T-helper 1 cell (primary cell): Measurements from ENCODE around the gene C1QTNF5.
A peak's percentile ranks its signal among the peaks of the same experiment; 100 is the strongest.

Experiments used
- DNase-seq, 5 donors: peaks; one replicate each; pipeline ENCODE4 v3.0.0-alpha.2; 2012 to 2020

C1QTNF5 gene

DNA sequence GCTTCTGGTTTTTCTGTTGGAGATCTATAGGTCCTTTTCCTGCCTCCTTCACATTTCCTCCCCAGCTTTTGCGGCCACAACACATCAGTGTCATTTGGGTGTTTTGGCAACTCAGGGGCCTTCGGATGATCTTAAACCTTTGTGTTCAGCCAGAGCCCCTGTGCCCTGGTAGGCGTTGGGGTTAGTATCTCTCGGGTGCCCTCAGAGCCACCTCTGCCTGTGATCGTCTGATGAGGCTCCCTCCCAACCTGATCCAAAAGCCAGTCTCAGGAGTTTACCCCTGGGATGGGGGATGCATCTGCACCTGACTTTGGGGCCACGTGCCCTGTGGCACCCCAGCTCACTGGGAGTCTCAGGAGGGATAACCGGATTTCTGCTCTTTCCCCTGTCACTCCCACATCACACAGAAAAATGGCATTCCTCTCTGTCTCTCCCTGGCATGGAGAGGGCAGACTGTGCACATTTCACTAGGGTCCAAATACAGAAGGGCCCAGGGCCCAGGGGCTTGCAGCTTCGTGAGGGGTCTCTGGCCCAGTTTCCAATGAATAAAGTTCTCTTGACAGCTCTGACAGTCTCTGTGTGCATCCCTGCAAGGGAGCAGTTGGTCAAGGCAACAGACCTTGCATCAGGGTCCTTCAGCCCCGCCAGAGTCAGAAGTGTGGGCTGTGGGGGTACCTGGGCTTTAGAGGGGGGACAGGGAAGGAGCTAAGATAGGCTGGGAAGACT is 3.8 kb downstream of the C1QTNF5 start:
- DNase-seq: no peak

DNA sequence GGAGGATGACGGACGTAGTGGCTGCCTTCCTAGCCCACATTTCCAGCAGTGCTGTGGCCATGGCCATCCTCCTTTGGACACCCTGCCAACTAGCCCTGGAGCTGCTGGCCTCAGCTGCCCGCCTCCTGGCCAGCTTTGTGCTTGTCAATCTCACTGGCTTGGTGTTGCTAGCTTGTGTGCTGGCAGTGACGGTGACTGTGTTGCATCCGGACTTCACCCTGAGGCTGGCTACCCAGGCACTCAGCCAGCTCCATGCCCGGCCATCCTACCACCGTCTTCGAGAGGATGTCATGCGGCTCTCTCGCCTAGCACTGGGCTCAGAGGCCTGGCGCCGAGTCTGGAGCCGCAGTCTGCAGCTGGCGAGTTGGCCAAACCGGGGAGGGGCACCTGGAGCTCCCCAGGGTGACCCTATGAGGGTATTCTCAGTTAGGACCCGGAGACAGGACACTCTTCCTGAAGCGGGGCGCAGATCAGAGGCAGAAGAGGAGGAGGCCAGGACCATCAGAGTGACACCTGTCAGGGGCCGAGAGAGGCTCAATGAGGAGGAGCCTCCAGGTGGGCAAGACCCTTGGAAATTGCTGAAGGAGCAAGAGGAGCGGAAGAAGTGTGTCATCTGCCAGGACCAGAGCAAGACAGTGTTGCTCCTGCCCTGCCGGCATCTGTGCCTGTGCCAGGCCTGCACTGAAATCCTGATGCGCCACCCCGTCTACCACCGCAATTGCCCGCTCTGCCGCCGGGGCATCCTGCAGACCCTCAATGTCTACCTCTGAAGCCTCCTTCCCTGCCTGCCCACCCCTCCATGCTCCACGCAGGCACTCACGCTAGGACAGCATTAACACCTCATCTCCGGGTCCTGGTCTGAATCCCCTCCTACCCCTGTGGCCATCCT is 4.8 kb downstream of the C1QTNF5 start:
- no peak for DNase-seq

DNA sequence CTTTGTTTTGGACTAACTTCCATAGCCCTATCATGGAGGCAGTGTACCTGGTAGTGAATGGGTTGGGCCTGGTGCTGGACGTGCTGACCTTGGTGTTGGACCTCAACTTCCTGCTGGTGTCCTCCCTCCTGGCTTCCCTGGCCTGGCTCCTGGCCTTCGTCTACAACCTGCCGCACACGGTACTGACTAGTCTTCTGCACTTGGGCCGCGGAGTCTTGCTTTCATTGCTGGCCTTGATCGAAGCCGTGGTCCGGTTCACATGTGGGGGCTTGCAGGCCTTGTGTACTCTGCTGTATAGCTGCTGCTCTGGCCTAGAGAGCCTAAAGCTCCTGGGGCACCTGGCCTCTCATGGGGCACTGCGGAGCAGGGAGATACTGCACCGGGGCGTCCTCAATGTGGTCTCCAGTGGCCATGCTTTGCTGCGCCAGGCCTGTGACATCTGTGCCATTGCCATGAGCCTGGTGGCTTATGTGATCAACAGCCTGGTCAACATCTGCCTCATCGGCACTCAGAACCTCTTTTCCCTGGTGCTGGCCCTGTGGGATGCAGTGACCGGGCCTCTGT is 5.5 kb downstream of the C1QTNF5 start:
- no peak for DNase-seq

GRCh38 chr11:119334174-119334930 is 6.3 kb downstream of the C1QTNF5 start, which contains the start of gene RNF26:
RNF26 (plus strand) TSS chr11:119334527; CDS start chr11:119335123, 596 bp downstream.
- peak; percentile 85 to 97 (median 91) for DNase-seq

- DNase-seq: no peak
Observed at GRCh38 chr11:119332111-119332765, 8.4 kb downstream of the C1QTNF5 start.

DNA sequence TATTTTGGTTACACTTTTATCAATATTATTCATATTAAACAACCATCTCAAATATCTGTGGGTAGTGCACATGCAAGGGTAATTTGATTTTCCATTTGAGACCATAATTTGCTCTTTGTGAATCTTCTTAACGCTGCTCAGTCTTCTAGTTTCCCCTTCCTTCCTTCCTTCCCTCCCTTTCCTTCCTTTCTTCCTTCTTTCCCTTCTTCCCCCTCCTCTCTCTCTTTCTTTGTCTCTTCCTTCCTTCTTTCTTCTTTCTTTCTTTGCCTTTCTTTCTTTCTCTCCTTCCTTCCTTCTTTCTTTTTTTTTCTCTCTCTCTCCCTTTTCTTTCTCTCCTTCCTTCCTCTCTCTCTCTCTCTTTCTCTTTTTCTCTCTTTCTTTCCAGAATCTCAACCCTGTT is 10.4 kb downstream of the C1QTNF5 start:
- DNase-seq: no peak

GRCh38 chr11:119329320-119329719 is 11.4 kb downstream of the C1QTNF5 start:
- DNase-seq: no peak

DNA sequence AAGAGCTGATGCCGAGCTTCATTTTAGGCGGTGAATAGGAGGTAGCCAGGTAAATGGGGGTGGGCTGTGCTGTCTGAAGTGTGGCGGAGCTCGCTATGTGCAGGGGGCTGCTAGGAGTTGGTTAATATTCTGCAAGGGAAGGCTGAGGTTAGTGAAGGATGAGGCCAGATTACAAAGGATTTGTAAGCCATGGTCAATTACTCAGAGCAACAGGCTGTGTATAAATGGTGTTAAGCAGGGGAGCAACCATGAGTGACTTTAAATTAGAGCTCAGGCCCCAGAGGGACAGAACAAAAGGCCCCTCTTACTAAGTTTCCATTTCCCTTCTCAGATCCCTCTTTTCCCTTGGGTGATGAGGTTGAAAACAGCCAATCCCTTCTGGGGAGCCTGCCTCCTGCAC is 16.5 kb downstream of the C1QTNF5 start:
- no peak for DNase-seq

DNA sequence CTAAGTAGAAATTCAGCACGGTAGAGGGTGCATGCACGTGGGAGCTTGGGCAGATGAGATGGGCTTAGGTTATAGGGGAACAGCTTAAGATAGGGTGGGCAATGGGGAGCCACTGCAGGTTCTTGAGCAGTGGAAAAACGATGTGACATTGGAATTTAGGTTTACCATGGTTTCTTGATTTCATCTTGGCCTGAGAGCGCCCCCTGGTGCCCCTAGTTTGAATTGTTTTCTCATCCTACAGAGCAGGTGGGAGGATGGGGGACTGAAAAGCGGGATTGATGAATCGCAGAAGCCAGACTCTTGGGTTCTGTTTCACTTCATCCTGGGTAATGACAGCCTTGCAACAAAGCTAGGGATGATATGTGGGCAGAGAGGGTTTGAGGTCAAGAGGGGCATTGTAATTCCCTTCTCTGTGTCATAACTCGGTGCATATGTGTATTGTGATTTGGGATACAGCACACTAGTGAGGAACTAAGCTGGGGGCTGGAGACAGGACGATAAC is 17.1 kb downstream of the C1QTNF5 start:
- peak in 4 of 5 donors; percentile 59 to 79 (median 68) for DNase-seq

DNA sequence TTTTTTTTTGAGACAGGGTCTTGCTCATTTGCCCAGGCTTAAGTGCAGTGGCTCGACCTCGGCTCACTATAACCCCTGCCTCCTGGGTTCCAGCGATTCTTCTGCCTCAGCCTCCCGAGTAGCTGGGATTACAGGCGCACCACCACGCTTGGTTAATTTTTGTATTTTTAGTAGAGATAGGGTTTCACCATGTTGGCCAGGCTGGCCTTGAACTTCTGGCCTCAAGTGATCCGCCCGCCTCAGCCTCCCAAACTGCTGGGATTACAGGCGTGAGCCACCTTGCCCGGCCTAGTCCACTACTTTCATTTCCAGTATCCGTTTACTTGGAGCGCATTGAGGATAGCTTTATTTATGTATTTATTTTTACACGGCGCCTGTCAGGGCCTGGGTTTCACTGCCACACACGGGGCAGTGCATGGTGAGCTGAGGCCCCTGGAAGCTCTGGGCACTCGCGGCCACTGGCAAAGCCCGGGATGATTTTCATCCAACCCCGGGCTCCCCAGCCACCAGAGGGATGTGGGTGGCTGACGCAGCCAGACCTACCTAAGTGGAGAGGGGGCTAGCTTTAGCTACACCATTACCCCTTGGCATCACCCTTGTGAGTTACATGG is 17.7 kb downstream of the C1QTNF5 start:
- no peak for DNase-seq

- no peak for DNase-seq
Observed at GRCh38 chr11:119322360-119322739, 18.3 kb downstream of the C1QTNF5 start.

DNA sequence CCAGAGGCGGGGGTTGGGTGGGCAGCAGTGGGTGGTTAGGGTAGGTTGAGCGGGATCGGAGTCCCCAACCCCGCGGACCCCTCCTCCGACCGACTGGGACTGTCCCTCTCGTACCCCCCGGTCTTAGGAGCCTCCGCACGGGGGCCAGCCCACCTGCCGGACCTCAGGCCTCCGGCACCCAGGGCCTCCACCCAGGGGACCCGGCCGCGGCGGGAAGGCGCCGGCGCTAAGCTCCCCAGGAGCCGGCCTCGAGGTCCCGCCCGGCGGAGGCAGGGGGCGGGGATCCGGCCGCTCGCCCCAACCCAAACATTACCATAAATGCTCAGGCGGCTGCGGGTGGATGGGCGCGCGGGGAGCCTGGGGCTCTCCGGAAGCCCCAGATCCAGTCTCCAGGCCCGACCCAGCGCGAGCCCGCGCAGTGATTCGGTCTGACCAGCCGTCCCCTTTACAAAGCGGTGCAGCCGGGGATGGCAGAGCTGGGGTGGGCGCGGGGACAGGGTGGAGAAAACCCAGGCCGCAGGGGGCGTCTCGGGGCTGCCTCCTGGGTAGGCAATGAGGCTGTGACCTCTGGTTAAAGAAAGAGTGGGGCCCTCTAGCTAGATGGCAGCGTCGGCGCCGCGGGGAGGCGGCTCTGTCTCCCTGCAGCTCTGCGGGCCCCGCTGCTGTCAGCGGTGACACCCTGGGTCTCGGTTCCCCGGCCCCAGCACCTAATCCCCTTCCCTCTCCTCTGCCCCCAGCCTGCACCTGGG is 19.7 kb downstream of the C1QTNF5 start:
- DNase-seq: peak in 2 of 5 donors; percentile 31 to 79

- DNase-seq: no peak
Observed at GRCh38 chr11:119320240-119320775, 20.4 kb downstream of the C1QTNF5 start.

- no peak for DNase-seq
Observed at GRCh38 chr11:119319700-119320239, 20.9 kb downstream of the C1QTNF5 start.

- DNase-seq: no peak
Observed at GRCh38 chr11:119319136-119319699, 21.5 kb downstream of the C1QTNF5 start.

DNA sequence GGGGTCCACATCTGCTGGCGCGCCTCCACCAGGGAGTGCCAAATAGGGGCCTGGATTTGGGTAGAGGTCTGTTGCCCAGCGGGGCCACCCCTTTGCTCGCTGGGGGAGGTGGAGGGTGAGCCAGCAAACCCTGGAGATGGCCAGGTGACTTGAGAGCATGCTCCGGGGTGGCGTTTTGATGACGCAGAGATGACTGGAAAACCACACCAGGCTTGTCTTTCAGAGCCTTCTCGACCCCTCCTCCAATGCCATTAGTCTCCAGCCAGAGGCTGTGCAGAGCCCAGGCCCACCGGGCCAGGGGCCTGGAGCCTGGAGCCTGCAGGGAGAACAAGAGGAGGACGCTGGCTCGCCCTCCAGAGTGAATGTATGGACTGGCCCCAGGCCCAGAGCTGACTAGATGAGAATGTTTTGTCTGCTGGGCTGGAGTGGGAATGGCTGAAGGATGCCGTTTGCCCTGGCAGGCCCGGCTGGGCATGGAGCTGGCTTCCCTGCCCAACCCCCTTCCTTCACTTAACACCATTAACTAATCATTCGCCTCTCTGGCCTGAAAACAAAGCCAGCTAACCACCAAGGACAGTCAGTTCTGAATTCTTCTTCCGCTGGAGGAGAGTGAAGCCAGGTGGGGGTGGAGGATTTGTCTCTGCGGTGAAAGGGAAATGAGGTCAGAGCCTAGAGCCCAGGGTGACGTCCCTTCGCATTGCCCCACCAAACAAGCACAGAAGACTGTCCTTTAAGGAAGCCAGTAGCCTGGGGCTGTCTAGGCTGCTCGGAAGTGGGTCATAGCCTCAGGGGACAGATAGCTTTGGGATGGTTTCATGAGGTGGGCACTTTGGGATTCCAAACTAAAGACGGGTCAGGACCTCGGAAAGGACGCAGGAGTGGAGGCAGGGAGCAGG is 22.2 kb downstream of the C1QTNF5 start:
- DNase-seq: peak in 1 of 5 donors; percentile 63

DNA sequence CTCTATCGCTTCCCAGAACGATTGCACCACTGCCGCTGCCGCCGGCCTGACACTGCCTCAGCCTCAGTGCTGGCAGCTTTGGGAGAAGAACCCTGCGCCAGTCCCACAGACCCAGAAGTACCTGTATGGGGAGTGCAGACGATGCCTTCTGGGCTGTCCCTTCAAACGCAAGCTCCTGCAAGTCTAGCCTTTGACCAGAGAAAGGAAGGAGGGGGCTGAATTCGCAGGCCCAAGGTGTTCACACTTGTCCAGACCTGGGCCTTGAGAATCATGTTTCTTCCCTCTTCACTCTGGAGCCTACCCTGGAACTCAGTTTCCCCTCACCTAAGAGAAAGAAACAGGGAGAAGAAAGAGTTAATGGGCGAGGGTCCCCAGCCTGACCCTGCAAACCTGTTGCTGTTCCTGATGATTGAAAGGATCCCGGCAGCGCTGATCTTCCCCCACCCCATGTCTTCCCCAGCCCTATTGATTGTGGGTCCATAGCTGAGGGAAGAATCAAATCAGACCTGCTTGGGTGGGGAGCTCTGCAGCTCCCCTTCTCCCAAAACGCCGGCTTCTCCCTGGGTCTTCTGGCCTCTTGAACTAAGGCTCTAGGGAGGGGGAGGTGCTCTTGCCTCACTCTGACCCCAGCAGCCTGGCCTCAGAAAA is 23.0 kb downstream of the C1QTNF5 start:
- DNase-seq: no peak
